ENCODE data around the gene XAGE2. TPM values are rescaled to one million over a fixed set of nuclear protein-coding genes. Genes with fewer than 3 reads are reported as not detected.

The XAGE2 gene
- total RNA-seq, 2 experiments from 2014 or later = not detected

DNA sequence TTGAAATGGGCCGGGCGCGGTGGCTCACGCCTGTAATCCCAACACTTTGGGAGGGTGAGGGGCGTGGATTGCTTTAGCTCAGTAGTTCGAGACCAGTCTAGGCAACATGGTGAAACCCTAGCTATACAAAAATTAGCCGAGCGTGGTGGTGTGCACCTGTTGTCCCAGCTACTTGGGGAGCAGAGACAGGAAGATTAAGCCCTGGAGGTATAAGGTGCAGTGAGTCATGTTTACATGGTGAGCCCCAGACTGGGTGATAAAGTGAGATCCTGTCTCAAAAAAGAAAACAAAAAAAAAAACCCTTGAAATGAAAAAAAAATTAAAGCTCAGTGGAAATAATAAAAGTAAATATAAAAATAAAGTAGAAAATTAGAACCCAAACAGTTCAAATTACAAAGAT is 6.9 kb upstream of the XAGE2 start:
- no peak for ATAC-seq
- CTCF ChIA-PET = no interaction called here
- no peaks in the 10 kb centered on the region for H3K36me3 Mint-ChIP-seq (ENCODE audit: low read depth)
- intact Hi-C loops (cut with DNase I, micrococcal nuclease) = no loop called here
- H3K4me3 Mint-ChIP-seq = no peak overlapping the region
- H3K4me1 Mint-ChIP-seq = no peaks in the 10 kb centered on the region
- no peak for DNase-seq
- H3K9me3 Mint-ChIP-seq (ENCODE audit: low read depth) = no peaks in the 10 kb centered on the region
- H3K27me3 Mint-ChIP-seq = peaks cover 6% of the 10 kb centered on the region
- POLR2A ChIA-PET = no interaction called here
- H3K27ac Mint-ChIP-seq = no peak overlapping the region

- Mint-ChIP-seq H3K27me3 (peaks cover 10% of the 10 kb centered on the region), H3K9me3 (ENCODE audit: low read depth) (no peaks in the 10 kb centered on the region), H3K4me1 (no peaks in the 10 kb centered on the region), H3K36me3 (ENCODE audit: low read depth) (no peaks in the 10 kb centered on the region), H3K27ac (no peak overlapping the region), H3K4me3 (no peak overlapping the region)
- ChIA-PET CTCF (no interaction called here), POLR2A (no interaction called here)
- DNase-seq (no peak), ATAC-seq (no peak)
- intact Hi-C loops (cut with DNase I, micrococcal nuclease) = no loop called here
These were observed 5.5 kb upstream of the XAGE2 start for GRCh38 chrX:52363247-52363883.

DNA sequence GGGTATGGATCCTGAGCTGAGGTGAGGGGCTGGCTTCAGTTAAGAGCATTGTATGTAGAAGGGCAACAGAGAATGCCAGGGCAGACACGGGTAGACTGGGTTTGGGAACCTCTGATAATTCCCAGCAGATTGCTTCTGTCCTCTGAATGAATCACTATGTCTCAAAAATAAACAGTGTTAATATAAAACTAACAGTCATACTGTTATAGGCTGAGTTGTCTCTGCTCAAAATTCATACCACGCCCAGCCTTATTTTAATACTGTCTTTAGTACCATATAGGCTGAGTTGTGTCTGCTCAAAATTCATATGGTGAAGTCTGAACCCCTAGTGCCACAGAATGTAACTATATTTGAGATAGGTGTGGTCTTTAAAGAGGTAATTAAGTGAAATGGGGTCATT is 10.0 kb downstream of the XAGE2 start:
- DNase-seq (no peak), ATAC-seq (no peak)
- Mint-ChIP-seq H3K36me3 (ENCODE audit: low read depth) (no peaks in the 10 kb centered on the region), H3K9me3 (ENCODE audit: low read depth) (no peaks in the 10 kb centered on the region), H3K4me1 (no peaks in the 10 kb centered on the region), H3K4me3 (no peak overlapping the region), H3K27me3 (peaks cover 3% of the 10 kb centered on the region), H3K27ac (no peak overlapping the region)
- ChIA-PET POLR2A (no interaction called here), CTCF (interaction anchor here (0.7 kb wide), 1 partner anchor 1320 kb away, joined by 3 read pairs; no protein-coding TSS in a partner anchor)
- intact Hi-C loops (cut with DNase I, micrococcal nuclease) = no loop called here

- ATAC-seq = no peak
- intact Hi-C loops (cut with DNase I, micrococcal nuclease) = no loop called here
- ChIA-PET CTCF (no interaction called here), POLR2A (no interaction called here)
- H3K27ac Mint-ChIP-seq = no peak overlapping the region
- H3K36me3 Mint-ChIP-seq (ENCODE audit: low read depth) = no peaks in the 10 kb centered on the region
- H3K27me3 Mint-ChIP-seq = peaks cover 3% of the 10 kb centered on the region
- H3K4me1 Mint-ChIP-seq = no peaks in the 10 kb centered on the region
- no peak overlapping the region for H3K4me3 Mint-ChIP-seq
- no peaks in the 10 kb centered on the region for H3K9me3 Mint-ChIP-seq (ENCODE audit: low read depth)
- no peak for DNase-seq
These were observed 12.2 kb downstream of the XAGE2 start for GRCh38 chrX:52380993-52381392.

- H3K36me3 Mint-ChIP-seq (ENCODE audit: low read depth) = no peaks in the 10 kb centered on the region
These were observed 41.9 kb downstream of the XAGE2 start for GRCh38 chrX:52410439-52411394.

GRCh38 chrX:52415304-52415703 is 46.5 kb downstream of the XAGE2 start:
- Mint-ChIP-seq H3K27me3 (peaks cover 7% of the 10 kb centered on the region), H3K27ac (no peak overlapping the region), H3K36me3 (ENCODE audit: low read depth) (no peaks in the 10 kb centered on the region), H3K9me3 (ENCODE audit: low read depth) (no peaks in the 10 kb centered on the region), H3K4me1 (no peaks in the 10 kb centered on the region), H3K4me3 (no peak overlapping the region)
- CTCF ChIA-PET = no interaction called here
- POLR2A ChIA-PET = no interaction called here
- ATAC-seq (no peak), DNase-seq (no peak)
- intact Hi-C loops (cut with DNase I, micrococcal nuclease) = no loop called here

More at GRCh38 chrX:52410439-52411394, 41.9 kb downstream of the XAGE2 start:
- ATAC-seq = no peak
- POLR2A ChIA-PET = no interaction called here
- H3K9me3 Mint-ChIP-seq (ENCODE audit: low read depth) = no peaks in the 10 kb centered on the region
- CTCF ChIA-PET = no interaction called here
- intact Hi-C loops (cut with DNase I, micrococcal nuclease) = no loop called here
- H3K27ac Mint-ChIP-seq = no peak overlapping the region
- no peak for DNase-seq
- no peak overlapping the region for H3K4me3 Mint-ChIP-seq
- peaks cover 3% of the 10 kb centered on the region for H3K27me3 Mint-ChIP-seq
- no peaks in the 10 kb centered on the region for H3K4me1 Mint-ChIP-seq

DNA sequence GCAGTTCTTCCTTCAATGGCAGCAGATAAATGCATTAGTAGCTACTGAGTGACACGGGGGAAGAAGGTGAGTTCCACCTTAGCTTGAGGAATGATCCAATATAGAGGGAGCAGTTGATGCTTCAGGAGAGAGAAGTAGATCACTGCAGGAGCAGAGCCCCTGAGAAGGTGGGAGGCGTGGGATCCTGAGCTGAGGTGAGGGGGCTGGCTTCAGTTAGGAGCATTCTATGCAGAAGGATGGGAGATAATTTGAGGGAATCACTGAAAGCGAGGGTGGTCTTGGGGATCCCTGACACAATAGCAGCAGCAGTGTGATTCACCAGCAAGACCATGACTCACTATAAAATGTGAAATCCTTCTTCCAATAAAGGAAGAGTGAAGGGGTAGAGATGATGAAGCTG is 48.0 kb downstream of the XAGE2 start:
- ChIA-PET POLR2A (no interaction called here), CTCF (no interaction called here)
- Mint-ChIP-seq H3K4me3 (no peak overlapping the region), H3K9me3 (ENCODE audit: low read depth) (no peaks in the 10 kb centered on the region), H3K27me3 (peaks cover 7% of the 10 kb centered on the region), H3K36me3 (ENCODE audit: low read depth) (no peaks in the 10 kb centered on the region), H3K4me1 (no peaks in the 10 kb centered on the region), H3K27ac (no peak overlapping the region)
- no peak for DNase-seq
- intact Hi-C loops (cut with DNase I, micrococcal nuclease) = no loop called here
- ATAC-seq = no peak

GRCh38 chrX:52420824-52421443 is 52.1 kb downstream of the XAGE2 start:
- intact Hi-C loops (cut with DNase I, micrococcal nuclease) = no loop called here
- H3K4me1 Mint-ChIP-seq = no peaks in the 10 kb centered on the region
- H3K9me3 Mint-ChIP-seq (ENCODE audit: low read depth) = no peaks in the 10 kb centered on the region
- CTCF ChIA-PET = no interaction called here
- no peak overlapping the region for H3K4me3 Mint-ChIP-seq
- ATAC-seq (no peak), DNase-seq (no peak)
- POLR2A ChIA-PET = interaction anchor here (0.6 kb wide), 1 partner anchor 42 kb away, joined by 5 read pairs; no protein-coding TSS in a partner anchor
- peaks cover 3% of the 10 kb centered on the region for H3K27me3 Mint-ChIP-seq
- H3K36me3 Mint-ChIP-seq (ENCODE audit: low read depth) = no peaks in the 10 kb centered on the region
- no peak overlapping the region for H3K27ac Mint-ChIP-seq

DNA sequence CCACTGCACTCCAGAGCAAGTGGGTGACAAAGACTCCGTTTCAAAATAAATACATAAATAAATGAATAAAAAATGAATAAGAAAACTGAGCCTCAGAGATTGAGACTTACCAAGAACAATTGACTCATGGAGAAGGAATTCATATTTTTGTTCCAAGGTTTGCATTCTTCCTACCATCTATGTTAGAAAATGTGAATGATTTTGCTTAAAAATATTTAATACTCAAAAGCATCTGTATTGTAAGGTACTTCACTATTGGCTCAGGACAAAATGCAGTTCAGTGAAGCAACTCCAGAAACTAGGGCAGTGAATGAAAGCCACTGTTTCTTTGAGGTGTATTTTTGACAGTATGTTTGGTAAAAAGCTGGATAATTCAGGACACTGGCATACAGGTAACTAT is 54.1 kb downstream of the XAGE2 start:
- ATAC-seq (no peak), DNase-seq (no peak)
- Mint-ChIP-seq H3K27ac (no peak overlapping the region), H3K4me1 (no peaks in the 10 kb centered on the region), H3K36me3 (ENCODE audit: low read depth) (no peaks in the 10 kb centered on the region), H3K27me3 (no peaks in the 10 kb centered on the region), H3K9me3 (ENCODE audit: low read depth) (no peaks in the 10 kb centered on the region), H3K4me3 (no peak overlapping the region)
- POLR2A ChIA-PET = no interaction called here
- intact Hi-C loops (cut with DNase I, micrococcal nuclease) = no loop called here
- CTCF ChIA-PET = no interaction called here

GRCh38 chrX:52424656-52425055 is 55.8 kb downstream of the XAGE2 start:
- Mint-ChIP-seq H3K4me1 (no peaks in the 10 kb centered on the region), H3K27ac (no peak overlapping the region), H3K4me3 (no peak overlapping the region), H3K27me3 (no peaks in the 10 kb centered on the region), H3K9me3 (ENCODE audit: low read depth) (no peaks in the 10 kb centered on the region), H3K36me3 (ENCODE audit: low read depth) (no peaks in the 10 kb centered on the region)
- ChIA-PET CTCF (no interaction called here), POLR2A (no interaction called here)
- intact Hi-C loops (cut with DNase I, micrococcal nuclease) = no loop called here
- ATAC-seq (no peak), DNase-seq (no peak)

All from activated CD4-positive, alpha-beta T cell treated with anti-CD3 and anti-CD28 coated beads for 36 hours (primary cell).